Heart left ventricle (tissue), 13 donors: ENCODE measurements around the gene RAB3C.

Experiments used
- CTCF ChIP-seq, 12 donors: fragments of 200-600 bp; sonication (generic) in 4 of 12; IDR thresholded peaks; one replicate each; pipeline versions ENCODE4 v1.5.0 to v1.8.0; 2018 to 2022; ENCODE audit warnings: antibody characterized with exemption in 12 of 12, mild to moderate bottlenecking in 5 of 12
- POLR2A ChIP-seq, 2 donors: fragments of 450-650 bp; IDR thresholded peaks; one replicate each; pipeline ENCODE4 v1.6.1; 2017; ENCODE audit warnings: antibody characterized with exemption in 2 of 2, mild to moderate bottlenecking in 2 of 2, moderate library complexity in 2 of 2
- donor health status: ischemic (EF 13 %, LVEDD 7.1; RV severe dilation, severe dysfunction).
- donor health status: DM: no; HTN: yes; CAD: no.
- donor health status: DM: no; HTN: no; CAD: no.
- donor health status: ischemic (EF 25% LVEDD 6.9; RV normal size, moderate dysfunction).
- donor health status: ischemic (EF 25% LVEDD 5.7; RV mildly dilated, moderate dysfunction).
- donor health status: ischemic (EF 35%, LVEDD 5.7; RV mildly dilated, moderate dysfunction).
- donor health status: nonischemic (EF 11% LVEDD 7.7; RV severe dilation, severe dysfunction).
- donor health status: DM: yes; HTN: yes; CAD: no.
- donor health status: PGD.
- donor health status: ischemic (EF 29% LVEDD 5.4; RV normal size, mild dysfunction).
- donor health status: nonischemic (EF 23%, LVEDD 6.1; RV moderate dilation, normal function).

GRCh38 chr5:58674070-58674469 is 91.2 kb downstream of the RAB3C start:
- TF ChIP-seq POLR2A (IDR thresholded peaks at IDR 0.05) (no peak), CTCF (IDR thresholded peaks at IDR 0.05) (no peak)
